Stimulated activated CD4-positive, alpha-beta T cell treated with anti-CD3 and anti-CD28 coated beads, TNF-alpha, amount 100 ng/mL, for 4 hours (primary cell): ENCODE results near the gene RNF150.

Source experiments
- DNase-seq, 3 experiments: peaks; one replicate each; pipeline ENCODE4 v3.0.0-alpha.2; 2020; ENCODE audit warnings: low read depth in 3 of 3

The RNF150 gene

DNA sequence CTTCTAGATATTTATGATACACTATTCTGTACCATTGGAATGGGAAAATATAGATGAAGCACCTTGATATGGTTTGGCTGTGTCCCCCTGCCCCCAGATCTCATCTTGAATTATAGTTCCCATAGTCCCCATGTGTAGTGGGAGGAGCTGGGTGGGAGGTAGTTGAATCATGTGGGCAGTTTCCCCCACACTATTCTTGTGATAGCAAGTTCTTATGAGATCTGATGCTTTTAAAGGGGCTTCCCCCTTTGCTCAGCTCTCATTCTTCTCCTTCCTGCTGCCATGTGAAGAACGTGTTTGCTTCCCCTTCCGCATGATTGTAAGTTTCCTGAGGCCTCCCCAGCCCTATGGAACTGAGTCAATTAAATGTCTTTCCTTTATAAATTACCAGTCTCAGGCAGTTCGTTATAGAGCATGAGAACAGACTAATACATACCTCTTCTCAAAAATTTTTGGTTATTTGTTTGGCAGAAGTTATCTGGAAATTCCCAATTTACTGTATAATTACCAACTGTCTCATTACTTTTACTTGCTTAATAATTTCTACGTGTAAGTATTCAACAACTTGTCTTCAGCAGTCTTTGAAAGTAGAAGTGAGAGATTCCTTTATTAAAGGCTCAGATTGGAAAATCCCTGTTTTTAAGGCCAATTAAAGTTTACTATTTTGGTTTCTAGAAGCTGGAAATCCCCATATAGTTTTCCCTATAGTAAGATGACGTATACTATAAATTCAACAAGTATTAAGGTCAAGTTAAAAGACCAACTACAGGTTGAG, 152.7 kb downstream of the RNF150 start:
- DNase-seq, result no peak

DNA sequence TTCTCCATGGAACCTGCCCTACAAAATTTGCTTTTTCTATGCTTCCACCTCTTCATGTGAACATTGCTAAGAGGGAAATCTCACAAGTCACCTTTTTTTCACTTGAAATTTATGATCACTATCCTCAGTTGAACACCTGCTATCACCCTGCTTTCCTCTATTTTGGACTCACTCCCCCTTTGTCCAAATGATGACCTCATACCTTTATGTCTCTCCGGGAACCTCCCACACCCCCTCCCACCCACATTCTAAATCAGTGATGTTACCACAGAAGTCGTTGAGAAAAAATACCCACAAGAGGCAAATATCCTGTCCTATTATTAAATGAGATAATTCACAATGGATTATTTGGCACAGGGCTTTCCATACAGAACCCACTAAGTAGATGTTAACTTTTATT, 156.5 kb downstream of the RNF150 start:
- no peak for DNase-seq

DNA sequence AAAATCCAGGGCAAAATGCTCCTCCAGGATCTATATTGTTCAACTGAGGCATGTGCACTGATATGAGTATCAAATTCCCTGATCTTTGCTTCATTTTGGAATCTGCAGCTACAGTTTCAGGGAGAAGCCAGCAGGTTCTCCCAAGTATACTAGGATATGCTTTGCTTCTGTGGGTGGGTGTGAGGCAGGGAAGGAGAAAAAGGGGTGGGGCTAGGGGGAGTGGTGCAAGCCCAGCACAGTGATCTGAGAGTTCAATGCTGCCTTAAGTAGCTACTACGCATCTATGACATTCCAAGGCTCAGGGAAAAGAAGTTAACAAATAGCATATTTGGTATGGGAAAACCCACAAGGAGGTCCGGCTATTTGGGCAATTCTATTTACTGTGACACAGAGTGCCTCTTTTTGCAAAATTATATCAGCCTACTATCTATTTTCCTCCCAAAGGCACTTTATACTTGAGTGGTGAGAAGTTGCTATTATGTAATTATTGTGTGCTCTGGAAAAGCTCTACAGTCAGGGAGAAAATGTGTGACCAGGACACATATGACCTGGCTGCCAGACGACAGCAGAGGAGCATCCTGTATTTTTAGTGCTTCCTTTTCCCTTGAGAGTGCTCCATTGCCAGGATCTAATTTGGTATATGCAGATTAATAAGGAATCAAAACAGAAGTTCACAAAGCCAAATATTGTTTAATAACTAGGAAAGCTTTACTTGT, 162.0 kb downstream of the RNF150 start:
- DNase-seq, result no peak

DNA sequence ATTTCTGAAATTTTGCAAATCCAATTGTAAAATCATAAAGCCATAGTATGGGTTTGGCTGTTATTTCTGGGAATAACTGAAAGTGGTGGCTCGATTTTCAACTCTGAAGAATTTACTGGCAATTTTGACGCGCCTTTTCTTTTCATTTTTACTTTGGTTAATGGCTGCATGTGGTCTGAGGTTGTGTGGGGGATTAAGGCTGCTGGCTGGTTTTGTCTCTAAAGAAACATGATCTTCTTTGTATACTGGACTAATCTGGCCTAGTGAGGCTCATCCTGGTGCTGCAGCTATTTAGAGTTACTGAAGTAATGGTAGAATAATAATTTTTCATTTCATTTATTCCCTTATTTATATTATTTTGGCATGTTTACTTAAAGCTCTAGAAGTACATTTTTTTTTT, 164.0 kb downstream of the RNF150 start:
- no peak for DNase-seq

DNA sequence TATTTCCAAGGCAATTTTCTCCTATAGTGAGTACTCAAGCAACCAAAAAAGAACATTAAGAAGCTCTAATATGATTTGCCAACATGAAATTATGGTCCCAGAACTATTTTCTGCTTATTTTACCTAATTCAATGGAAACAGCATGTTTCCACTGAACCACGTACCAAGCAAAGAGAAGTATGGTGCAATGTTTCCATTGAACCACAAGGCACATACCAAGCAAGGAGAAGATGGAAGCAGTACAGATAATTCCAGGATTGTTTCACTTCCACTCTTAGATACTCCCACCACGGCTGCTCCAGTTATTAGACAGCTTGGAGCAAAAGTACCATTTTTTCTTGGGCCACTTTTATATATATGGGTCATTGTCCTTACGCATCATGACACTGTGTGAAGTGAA, 164.9 kb downstream of the RNF150 start:
- DNase-seq, result no peak

DNA sequence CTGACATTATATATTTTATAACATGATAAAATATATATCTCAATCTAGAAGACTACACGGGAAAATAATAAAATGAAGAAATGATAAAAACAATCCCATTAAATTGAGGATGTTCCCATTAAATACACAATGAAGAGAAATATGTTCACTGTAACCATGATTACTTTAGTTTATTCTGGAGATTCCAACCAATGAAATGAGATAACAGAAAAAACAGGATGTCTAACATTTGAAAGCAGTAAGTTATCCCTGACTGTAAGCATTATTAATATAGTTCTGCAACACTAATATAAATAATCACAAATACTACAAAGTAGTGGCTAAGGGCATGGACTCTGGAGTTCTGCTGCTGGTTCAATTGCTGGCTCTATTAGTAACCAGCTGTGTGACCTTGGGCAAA, 169.4 kb downstream of the RNF150 start:
- DNase-seq, result no peak

DNA sequence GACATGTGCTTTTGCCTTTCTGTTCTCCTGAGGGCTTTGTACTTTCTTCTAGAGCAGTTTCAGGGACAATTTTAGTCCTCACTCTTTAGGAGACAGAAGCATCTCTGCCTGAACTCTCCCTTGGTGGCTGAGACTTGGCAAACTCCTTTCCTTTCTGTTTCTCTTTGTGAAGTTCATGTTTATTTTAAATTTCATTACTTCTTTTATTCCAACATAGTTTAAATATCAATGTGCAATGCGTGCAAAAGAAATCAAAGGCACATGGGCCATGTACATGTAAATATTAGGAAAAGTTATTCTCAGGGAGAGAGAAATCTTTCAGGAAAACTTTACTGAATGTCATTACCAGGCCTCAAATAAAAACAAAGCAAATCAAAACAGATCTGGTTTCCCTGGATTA, 177.6 kb downstream of the RNF150 start:
- no peak for DNase-seq

DNA sequence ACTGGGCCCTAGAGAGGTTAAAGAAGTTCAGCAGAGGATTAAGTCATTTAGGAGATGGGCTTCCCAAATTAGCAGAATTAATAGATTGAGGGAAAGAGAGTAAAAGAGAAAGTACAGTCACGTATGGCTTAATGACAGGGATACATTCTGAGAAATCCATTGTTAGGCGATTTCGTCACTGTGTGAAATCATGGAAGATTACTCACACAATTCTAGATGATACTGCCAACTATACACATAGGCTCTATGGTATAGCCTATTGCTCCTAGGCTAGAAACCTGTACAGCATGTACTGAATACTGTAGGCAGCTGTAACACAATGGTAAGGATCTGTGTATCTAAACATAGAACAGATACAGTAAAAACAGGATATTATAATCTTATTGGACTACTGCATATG, 180.6 kb downstream of the RNF150 start:
- DNase-seq, result no peak

DNA sequence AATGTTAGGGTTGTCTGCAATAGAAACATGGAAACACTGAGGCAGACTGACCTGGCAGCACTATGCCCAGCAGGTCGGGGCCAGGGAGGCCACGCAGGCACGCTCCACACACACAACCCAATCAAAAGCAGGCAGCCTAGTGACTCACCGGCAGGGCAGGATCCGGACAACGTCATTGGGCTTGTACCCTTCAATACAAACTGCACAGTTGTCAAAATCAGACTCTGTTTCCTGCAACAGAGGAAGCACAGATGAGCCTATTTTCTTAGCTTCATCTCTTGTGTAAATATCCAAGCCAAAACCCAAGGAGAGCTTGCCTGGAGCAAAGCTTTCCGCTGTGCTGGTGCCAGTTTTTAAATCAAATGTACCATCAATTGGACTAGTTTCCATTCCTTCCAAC, 185.8 kb downstream of the RNF150 start:
- DNase-seq, result no peak

DNA sequence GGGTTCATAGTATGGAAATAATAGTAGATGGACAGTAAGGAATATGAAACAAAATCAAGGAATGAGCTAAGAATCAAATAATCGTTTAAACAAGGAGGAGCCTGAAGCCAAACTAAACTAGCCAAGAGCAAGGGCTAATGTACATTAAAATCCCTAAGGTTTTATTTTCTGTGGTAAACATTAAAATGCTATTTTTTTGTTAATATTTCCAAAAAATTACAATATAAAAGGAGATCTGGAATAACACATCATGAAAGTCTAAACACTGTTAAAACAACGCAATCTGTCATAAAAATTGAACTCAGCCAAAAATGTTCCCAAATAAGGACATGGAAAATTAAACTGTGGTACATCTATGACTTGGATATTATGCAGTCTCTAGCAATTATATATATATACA, 188.2 kb downstream of the RNF150 start:
- no peak for DNase-seq

DNA sequence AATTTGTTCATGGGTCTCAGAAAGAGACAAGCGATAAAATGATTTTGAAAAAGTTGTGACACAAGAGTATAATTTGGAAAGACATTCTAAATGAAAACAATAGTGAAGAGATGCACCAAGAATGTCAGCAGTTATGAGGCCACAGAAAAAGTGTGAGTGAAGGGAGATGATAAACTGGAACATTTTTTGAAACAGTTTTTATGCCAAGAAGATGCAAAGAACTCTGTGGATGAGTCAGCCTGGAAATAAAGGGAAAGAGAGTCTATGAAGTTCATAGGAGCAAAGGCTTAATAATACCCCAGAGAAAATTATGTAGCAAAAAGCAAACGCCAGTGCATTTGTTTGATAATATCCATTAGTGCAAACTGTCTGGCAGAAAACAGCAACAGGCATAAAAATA, 188.7 kb downstream of the RNF150 start:
- no peak for DNase-seq

DNA sequence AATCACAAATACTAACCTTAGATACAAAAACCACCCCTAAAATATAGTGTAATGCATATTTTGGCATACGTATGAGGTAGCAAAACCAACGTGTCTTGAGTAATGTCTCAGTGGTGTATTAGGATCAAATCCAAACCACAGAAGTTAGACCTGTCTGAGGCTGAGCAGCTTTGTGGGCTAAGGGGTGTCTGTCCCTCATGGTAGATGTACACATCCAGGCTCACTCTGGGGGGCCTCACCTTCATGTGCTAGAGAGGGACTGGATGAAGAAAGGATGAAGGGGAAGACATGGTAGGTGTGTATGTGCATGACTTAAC, 189.1 kb downstream of the RNF150 start:
- DNase-seq, result no peak

DNA sequence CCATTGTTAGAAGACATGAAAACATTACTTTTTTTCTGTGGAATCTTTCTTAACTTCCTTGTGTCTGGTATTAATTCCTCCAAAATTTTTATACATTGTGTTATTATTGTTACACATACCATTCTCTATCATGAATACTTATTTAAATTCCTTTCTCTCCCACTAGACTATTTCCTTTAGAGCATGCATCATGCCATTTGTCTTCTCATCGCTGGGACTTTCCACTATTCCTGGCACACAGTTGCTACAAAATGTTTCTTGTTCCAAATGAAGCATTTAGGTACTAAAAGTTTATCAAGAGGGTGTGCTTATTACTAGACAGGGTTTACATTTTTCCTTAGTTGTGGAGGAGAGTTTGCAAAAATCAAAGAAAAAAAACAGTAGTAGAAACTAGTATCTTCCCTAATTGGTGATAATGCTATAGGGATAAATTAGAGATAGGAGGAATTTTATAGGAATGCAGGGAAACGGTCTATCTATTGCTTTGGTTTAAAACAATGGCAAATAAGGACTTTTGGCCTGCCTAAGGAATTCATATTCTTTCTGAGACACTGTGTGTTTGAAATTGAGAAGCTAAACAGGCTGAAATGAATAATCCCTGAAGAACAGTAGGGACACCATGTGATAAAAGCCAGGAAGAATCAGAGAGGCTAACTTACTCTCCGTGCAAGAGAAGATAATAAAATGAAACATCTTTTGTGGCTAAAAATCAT, 189.6 kb downstream of the RNF150 start:
- DNase-seq, result no peak

DNA sequence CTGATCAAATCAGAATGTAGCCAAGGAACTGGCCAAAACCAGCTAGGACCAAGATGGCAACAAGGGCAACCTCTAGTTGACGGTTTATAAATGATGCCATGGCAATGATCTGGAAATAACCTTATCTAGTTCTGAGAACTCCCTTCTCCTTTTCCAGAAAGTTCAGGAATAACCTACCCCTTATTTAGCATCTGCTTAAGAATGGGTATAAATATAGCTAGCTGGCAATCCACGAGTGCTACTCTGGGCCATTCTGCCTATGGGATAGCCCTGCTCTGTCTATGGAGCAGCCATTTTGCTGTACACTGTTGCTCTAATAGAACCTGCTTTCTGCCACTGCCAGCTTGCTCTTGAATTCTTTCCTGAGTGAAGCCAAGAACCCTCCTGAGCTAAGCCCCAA, 192.7 kb downstream of the RNF150 start:
- DNase-seq, result no peak

DNA sequence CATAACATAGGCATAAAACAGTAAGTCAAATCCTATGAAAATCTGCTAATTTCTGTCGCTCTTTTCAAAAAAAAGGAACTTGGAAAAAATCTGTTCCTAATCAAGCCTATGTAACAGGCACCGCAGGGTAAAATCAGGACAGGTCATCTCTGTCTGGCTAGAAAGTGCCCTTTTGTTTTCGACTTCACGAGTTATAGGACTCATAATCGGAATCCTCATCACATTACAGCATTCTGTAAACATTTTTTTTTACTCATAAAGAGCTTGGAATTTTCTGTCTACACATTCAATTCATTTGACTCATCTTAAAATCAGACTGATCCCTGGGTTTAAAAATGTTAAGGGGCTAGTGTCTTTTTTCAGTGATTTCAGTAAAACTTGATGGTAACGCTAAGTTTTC, 195.4 kb downstream of the RNF150 start:
- DNase-seq, result no peak

DNA sequence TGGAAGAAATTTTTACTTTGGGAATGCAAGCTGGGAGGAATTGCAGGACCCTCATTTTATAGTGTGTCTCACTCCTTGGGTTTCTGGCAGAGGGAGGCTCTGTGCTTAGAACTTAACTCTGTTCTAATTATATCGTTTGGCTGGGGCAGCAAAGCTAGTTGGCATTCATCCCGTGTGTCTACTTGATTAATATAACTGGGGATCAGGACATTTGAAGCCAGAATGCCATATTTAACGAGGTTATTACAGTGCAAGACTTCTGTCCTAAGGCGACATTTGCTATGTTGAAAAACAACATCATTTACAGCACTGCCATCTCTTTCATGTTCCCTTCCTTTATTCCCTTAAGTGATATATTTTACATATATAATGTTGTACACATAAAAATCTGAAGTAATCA, 198.0 kb downstream of the RNF150 start:
- DNase-seq, result no peak

DNA sequence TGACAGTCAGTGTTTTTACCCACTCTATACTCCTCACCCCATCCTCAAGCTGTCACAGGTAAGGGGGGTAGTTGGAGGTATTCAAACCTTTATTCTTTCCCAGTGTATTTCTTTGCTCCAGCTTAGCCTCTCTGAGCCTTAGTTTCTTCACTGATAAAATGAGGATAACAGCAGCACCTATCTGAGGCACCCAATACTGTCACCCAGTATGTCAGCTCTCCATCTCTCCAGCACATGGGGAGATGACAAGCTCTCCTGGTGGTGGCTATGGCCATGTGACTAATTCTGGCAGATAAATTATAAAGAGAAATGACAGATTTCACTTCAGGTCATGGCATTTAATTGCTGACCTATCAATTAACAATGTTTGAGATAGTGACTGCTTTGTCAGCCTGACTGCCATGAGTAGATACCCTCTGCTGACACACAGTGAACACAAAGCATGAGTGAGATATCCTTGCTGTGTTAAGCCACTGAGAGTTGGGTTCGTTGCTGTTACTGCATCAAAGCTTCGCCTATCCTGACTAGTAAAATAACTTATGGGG, 200.7 kb downstream of the RNF150 start:
- no peak for DNase-seq

DNA sequence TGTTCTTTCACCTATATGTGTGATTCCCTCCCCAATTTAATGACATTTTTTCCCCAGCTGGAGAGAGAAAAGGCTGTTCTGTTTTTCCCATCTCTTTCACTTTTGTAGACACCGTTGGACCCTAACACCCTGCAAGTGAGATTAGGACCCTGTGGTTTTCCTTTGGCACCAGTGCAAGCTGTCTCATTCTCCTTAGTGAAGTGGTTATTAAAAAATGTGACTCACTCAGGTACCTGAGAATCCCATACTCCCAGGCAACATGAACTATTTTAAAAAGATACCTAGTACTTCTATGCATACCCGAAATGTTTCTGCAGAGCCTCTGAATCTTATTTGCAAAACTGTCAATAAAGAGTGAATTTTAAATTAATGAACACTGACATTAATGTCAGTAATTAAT, 201.4 kb downstream of the RNF150 start:
- no peak for DNase-seq

DNA sequence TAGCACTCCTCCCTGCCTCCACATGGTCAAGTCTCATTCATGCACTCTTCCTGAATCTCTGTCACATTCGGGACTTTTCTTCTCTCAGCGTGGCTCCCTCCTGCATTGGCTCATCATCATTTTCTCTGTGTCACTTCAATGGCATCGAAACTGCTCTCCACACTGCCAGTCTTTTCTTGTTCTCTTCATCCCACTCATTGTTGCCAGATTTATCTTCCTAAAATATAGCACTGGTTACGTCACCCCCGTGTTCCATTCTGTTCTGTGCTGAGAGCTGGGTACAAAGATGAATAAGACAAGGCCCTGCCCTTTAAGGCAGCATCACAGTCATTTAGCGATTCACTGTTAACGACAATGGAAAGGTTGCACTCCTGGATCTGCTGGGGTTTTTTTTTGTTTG, 202.7 kb downstream of the RNF150 start:
- no peak for DNase-seq

DNA sequence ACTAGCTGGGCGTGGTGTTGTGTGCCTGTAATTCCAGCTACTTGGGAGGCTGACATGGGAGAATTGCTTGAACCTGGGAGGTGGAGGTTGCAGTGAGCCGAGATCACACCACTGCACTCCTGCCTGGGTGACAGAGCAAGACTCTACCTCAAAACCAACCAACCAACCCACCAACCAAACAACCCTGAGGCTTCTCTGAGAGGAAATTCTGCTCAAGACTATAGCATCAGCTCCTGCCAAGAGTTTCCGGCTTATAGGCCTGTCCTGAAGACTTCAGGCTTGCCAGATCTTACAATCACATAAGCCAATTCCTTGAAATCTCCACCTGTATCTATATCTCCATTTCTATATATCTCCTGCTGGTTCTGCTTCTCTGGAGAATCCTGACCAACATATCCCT, 203.3 kb downstream of the RNF150 start:
- DNase-seq, result no peak

DNA sequence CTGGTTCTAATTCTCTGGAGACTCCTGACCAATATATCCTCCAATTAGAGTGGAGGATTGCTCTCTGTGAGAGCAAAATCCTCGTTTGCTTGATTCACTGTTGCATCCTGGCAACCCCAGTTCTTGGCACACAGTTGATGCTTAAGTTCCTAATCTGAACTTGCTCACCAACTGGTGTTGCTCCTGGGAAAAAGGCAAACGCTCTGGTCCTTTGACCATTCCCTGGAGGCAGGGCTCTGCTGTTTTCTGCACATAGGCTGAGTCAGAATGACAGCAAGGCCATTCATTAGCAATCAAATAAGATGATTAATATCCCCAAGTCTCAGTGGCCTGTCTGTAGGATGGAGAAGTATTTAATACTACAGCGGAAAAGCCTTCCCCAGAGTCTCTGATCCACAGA, 204.4 kb downstream of the RNF150 start:
- DNase-seq, result no peak

DNA sequence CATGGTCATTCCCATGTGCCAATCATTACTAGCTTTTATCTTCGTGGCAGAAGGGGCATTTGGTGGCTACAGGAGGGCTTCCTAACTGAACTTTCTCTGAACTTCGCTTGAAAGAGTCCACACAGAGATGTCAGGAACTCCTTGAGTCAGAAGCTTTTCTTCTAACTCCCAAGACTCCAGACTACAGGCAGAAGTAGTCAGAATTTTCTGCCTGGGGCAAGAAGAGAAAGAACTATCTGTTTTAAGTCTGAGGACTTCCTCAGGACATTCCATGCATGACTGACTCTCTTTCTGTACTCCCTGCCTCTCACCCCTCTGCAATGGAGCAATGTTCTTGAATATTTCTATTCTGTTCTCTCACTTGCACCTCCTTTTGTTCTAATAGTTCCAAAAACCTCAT, 206.6 kb downstream of the RNF150 start:
- DNase-seq, result no peak

DNA sequence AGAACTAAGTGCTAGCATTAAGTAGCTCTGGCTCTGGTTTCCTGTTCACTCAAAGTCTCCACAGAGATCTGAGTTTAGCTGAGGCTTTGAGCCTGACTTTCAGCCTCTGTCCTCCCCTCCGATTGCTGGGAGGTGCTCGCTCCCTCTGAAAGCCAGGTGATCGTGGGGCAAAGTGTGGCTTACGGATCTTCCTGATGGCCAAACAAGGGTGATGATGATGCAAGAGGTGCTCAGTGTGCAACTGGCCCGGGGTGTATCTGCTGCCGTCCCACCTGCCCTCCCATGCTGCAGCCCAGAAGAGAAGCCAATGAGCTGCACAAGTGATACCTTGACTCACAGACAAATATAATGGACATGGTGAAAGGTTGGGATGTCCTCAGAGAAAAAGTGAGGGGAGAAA, 207.9 kb downstream of the RNF150 start:
- DNase-seq, result no peak
